Progenitor cell of endocrine pancreas (in vitro differentiated cells): ENCODE measurements around the gene TWIST2. TPM values are rescaled to one million over a fixed set of nuclear protein-coding genes. Genes with fewer than 3 reads are reported as not detected.

Source experiments
- DNase-seq: peaks from one replicate; pipeline ENCODE4 v3.0.0; 2021; ENCODE audit warnings: low spot score; ENCODE audit not compliant: unreplicated experiment
- H3K27ac Mint-ChIP-seq: 2 replicates; pipeline ENCODE4 v1.8.0; 2021; ENCODE audit warnings: mild to moderate bottlenecking, moderate library complexity, mixed read lengths
- H3K27me3 Mint-ChIP-seq: 2 replicates; pipeline ENCODE4 v1.8.0; 2021; ENCODE audit warnings: mixed read lengths
- H3K36me3 Mint-ChIP-seq: 2 replicates; pipeline ENCODE4 v1.8.0; 2022; ENCODE audit warnings: mixed read lengths; ENCODE audit not compliant: insufficient read depth
- H3K4me1 Mint-ChIP-seq: 2 replicates; pipeline ENCODE4 v1.8.0; 2021; ENCODE audit warnings: low read depth, mixed read lengths
- H3K4me3 Mint-ChIP-seq: 2 replicates; pipeline ENCODE4 v1.8.0; 2021; ENCODE audit warnings: low read depth, mild to moderate bottlenecking, moderate library complexity, mixed read lengths
- H3K9me3 Mint-ChIP-seq: 2 replicates; pipeline ENCODE4 v1.8.0; 2021; ENCODE audit warnings: low read depth, mixed read lengths
- CTCF ChIP-seq: fragments of 200-600 bp; sonication (generic); IDR thresholded peaks from one replicate; pipeline ENCODE4 v1.5.0; 2021; ENCODE audit warnings: antibody characterized with exemption, mild to moderate bottlenecking; ENCODE audit not compliant: unreplicated experiment
- total RNA-seq: library from RNA; stranded (reverse); gene quantifications from 2 replicates; pipeline ENCODE4 v1.2.1, GENCODE V29; 2021

Gene TWIST2
- total RNA-seq, 1 donor from 2014 or later, result not detected

GRCh38 chr2:238942726-238943300 lies 94.9 kb downstream of the TWIST2 start:
- Mint-ChIP-seq H3K27me3 (peaks cover 18% of the 10 kb centered on the region), H3K9me3 (no peaks in the 10 kb centered on the region), H3K4me3 (no peak overlapping the region), H3K27ac (no peak overlapping the region), H3K4me1 (no peaks in the 10 kb centered on the region), H3K36me3 (no peaks in the 10 kb centered on the region)
- DNase-seq, result no peak
- no peak for TF ChIP-seq CTCF

- no peaks in the 10 kb centered on the region for H3K4me1 Mint-ChIP-seq
- no peaks in the 10 kb centered on the region for H3K9me3 Mint-ChIP-seq
- no peak for TF ChIP-seq CTCF
- H3K4me3 Mint-ChIP-seq, result no peak overlapping the region
- H3K36me3 Mint-ChIP-seq, result no peaks in the 10 kb centered on the region
- H3K27ac Mint-ChIP-seq, result no peak overlapping the region
- DNase-seq, result no peak
- peaks cover 23% of the 10 kb centered on the region for H3K27me3 Mint-ChIP-seq
Observed at GRCh38 chr2:238943338-238944067, 95.6 kb downstream of the TWIST2 start.

GRCh38 chr2:238945433-238946150 lies 97.7 kb downstream of the TWIST2 start:
- Mint-ChIP-seq H3K27me3 (peaks cover 32% of the 10 kb centered on the region), H3K9me3 (no peaks in the 10 kb centered on the region), H3K4me3 (no peak overlapping the region), H3K4me1 (no peaks in the 10 kb centered on the region), H3K27ac (no peak overlapping the region), H3K36me3 (no peaks in the 10 kb centered on the region)
- TF ChIP-seq CTCF, result peak; percentile 69
- no peak for DNase-seq

- H3K9me3 Mint-ChIP-seq, result no peaks in the 10 kb centered on the region
- peaks cover 33% of the 10 kb centered on the region for H3K27me3 Mint-ChIP-seq
- no peak for TF ChIP-seq CTCF
- no peak for DNase-seq
- no peak overlapping the region for H3K4me3 Mint-ChIP-seq
- H3K4me1 Mint-ChIP-seq, result no peaks in the 10 kb centered on the region
- H3K27ac Mint-ChIP-seq, result no peak overlapping the region
- no peaks in the 10 kb centered on the region for H3K36me3 Mint-ChIP-seq
Observed at GRCh38 chr2:238946318-238947242, 98.7 kb downstream of the TWIST2 start.

GRCh38 chr2:238947243-238947760 lies 99.4 kb downstream of the TWIST2 start:
- no peak for DNase-seq
- Mint-ChIP-seq H3K4me1 (no peaks in the 10 kb centered on the region), H3K27ac (no peak overlapping the region), H3K36me3 (no peaks in the 10 kb centered on the region), H3K9me3 (no peaks in the 10 kb centered on the region), H3K27me3 (peaks cover 37% of the 10 kb centered on the region), H3K4me3 (no peak overlapping the region)
- no peak for TF ChIP-seq CTCF
